ENCODE results near the gene SEC16B.

Gene SEC16B

GRCh38 chr1:177902266-177902665 is 67.6 kb downstream of the SEC16B start:
- DNase-seq = no peak

- DNase-seq = peak; percentile 68
Measured at GRCh38 chr1:177897998-177898654, 71.7 kb downstream of the SEC16B start.

- no peak for DNase-seq
Measured at GRCh38 chr1:177897281-177897997, 72.4 kb downstream of the SEC16B start.

Data from DMS79 (cell line).